Muscle of leg (tissue), 11 donors: ENCODE results near the gene COL18A1. TPM values are rescaled to one million over a fixed set of nuclear protein-coding genes. Genes with fewer than 3 reads are reported as not detected.
"Not testable (repeated sequence)": the region's sequence is repeated elsewhere in the genome, so short reads cannot be mapped to it uniquely, and the experiment has no call there.

ENCODE experiments used
- DNase-seq: peaks from one replicate; pipeline ENCODE4 v3.0.0; 2013
- H3K27ac ChIP-seq: one replicate; pipeline ENCODE4 v1.5.1; 2013; ENCODE audit warnings: mild to moderate bottlenecking, low read length, control low read depth
- H3K27me3 ChIP-seq: one replicate; pipeline ENCODE4 v1.6.1; 2013; ENCODE audit warnings: low read length; ENCODE audit not compliant: control insufficient read depth, insufficient read depth
- H3K36me3 ChIP-seq: one replicate; pipeline ENCODE4 v1.6.1; 2013; ENCODE audit warnings: low read length; ENCODE audit not compliant: control insufficient read depth, insufficient read depth
- H3K4me1 ChIP-seq: one replicate; pipeline ENCODE4 v1.6.1; 2013; ENCODE audit warnings: low read length; ENCODE audit not compliant: control insufficient read depth, insufficient read depth
- H3K4me3 ChIP-seq: one replicate; pipeline ENCODE4 v1.5.1; 2013; ENCODE audit warnings: low read length, control low read depth
- H3K9me3 ChIP-seq: replicated peaks from 2 replicates; pipeline ENCODE4 v1.6.1; 2013; ENCODE audit warnings: low read depth, low read length; ENCODE audit not compliant: control insufficient read depth
- WGBS: methylation state at CpG from one replicate; pipeline ENCODE4 v1.1.5; 2013; ENCODE audit warnings: missing lambda C conversion rate; ENCODE audit not compliant: insufficient coverage; 5-methylcytosine and 5-hydroxymethylcytosine counted together
- polyA plus RNA-seq, 8 donors: library from polyadenylated mRNA; unstranded; fragments of 120-200 nt; gene quantifications; one replicate each; pipeline versions ENCODE4 v1.2.1 to v1.2.3, GENCODE V29; 2013; ENCODE audit warnings: inconsistent platforms in 1 of 8, low replicate concordance in 1 of 8; ENCODE audit not compliant: insufficient read length in 8 of 8, insufficient read depth in 1 of 8
- total RNA-seq: library from RNA; stranded (reverse); fragments of 120-200 nt; gene quantifications from one replicate; pipeline ENCODE4 v1.2.4, GENCODE V29; 2013

COL18A1 gene
- total and polyA plus RNA-seq, 9 donors, result 58.4 to 141 (median 95.6) TPM

- H3K27ac ChIP-seq, result no peak overlapping the region
- no peak for DNase-seq
- WGBS, result 75% methylated on average over 24 of the region's 26 CpGs
- no peaks in the 10 kb centered on the region for H3K9me3 ChIP-seq
- H3K4me1 ChIP-seq, result peaks cover 10% of the 10 kb centered on the region
- no peak overlapping the region for H3K4me3 ChIP-seq
- no peaks in the 10 kb centered on the region for H3K36me3 ChIP-seq
- peaks cover 7% of the 10 kb centered on the region for H3K27me3 ChIP-seq
Observed at GRCh38 chr21:45558044-45558721, 153.2 kb downstream of the COL18A1 start.

DNA sequence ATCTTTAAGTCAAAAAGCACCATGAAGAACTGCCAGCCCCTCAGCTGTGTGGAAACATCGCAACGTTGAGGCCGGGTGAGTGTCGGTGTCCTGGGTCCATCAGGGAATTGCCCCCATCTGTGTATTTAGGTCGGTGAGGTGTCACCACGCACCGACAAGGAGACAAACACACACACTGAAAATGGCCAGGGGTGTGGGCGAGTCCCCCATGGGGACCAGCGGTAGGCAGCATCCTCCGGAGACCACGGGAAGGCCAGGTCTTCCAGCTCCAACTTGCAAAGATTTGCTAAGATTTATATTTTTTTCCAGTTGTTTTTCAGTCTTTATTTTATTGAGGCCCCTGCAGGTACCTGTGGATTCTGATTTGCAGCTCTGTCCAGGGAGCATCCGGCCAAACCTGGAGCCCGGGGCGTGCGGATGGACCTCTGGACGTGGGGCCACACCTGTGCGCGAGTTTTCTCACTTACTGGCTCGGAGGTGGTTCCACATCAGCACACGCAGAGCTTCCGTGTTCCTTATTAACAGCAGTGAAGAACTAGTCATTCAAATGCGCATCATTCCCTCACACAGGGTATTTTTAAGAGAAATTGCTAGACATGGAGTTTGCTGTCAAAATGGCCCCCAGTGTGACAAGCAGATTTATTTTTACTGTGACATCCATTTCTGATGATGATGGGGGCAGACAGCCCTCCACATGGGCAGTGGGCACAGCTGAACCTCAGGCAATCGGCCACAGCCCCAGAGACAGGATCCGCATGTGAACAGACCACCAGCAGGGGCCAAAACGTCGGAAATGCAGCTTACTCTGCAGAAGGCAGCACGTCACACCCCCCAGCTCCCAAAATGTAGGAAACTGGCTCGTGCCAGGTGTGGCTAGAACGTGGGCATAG is 154.5 kb downstream of the COL18A1 start:
- 87% methylated on average over 23 of the region's 29 CpGs for WGBS
- H3K27ac ChIP-seq, result no peak overlapping the region
- no peak for DNase-seq
- peaks cover 8% of the 10 kb centered on the region for H3K4me1 ChIP-seq
- no peaks in the 10 kb centered on the region for H3K36me3 ChIP-seq
- H3K4me3 ChIP-seq, result no peak overlapping the region
- no peaks in the 10 kb centered on the region for H3K9me3 ChIP-seq
- H3K27me3 ChIP-seq, result peaks cover 7% of the 10 kb centered on the region

DNA sequence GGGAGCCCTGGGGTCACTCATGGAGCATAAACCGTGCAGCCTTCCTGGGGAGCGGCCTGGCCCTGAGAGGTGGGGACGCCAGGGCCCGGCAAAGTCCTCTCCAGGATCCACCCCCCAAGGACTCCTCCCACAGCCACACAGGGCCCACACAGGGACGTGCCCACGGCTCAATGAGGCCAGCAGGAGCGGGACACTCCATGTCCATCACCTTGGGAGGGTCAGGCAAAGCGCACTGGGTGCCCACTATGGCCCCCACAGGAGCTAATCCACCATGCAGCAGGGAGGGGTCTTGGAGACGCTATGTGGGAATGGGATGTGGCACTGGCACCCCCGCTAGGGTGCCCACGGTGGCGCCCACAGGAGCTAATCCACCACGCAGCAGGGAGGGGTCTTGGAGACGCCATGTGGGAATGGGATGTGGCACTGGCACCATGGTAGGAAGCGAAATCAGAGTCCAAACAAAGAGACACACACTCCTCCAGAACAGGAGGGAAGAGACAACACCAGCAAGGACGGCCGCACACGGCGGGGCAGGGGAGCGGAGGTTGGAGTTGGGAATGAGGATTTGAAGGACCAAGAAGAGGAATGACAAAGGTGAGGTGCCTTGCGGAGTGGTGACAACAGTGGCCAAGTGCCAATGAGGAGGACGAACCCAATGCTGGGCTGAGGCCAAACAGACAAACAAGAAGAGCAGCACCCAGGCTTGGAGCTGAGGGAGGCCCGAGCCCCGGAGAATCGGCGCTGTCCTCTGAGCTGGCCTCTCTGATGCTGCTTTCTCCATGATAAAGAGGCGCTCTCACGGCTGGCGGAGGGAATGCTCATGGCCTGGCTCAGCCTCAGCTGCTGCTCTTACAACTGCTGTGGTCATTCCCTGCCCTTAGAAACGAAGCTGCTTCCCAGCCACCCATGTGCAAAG is 155.4 kb downstream of the COL18A1 start:
- H3K4me3 ChIP-seq, result no peak overlapping the region
- H3K27me3 ChIP-seq, result peaks cover 11% of the 10 kb centered on the region
- no peaks in the 10 kb centered on the region for H3K9me3 ChIP-seq
- 81% methylated on average over 25 of the region's 30 CpGs for WGBS
- no peak overlapping the region for H3K27ac ChIP-seq
- no peaks in the 10 kb centered on the region for H3K36me3 ChIP-seq
- DNase-seq, result no peak
- peaks cover 6% of the 10 kb centered on the region for H3K4me1 ChIP-seq

DNA sequence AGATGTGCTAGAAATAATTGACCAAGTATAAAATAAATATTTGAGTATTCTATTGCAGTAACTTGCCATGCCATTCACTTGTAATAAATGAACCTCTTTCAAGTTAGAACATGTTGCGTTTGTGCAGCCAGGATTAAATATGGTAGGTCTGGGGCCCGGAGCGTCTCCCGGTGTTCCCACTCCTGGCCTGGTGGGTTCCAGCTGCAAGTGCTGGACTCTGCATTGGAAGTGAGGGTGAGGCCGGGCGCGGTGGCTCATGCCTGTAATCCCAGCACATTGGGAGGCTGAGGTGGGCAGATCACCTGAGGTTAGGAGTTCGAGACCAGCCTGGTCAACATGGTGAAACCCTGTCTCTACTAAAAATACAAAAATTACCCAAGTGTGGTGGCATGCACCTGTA is 156.3 kb downstream of the COL18A1 start:
- H3K27me3 ChIP-seq, result peaks cover 11% of the 10 kb centered on the region
- 85% methylated on average over 6 of the region's 8 CpGs for WGBS
- not testable (repeated sequence) for H3K27ac ChIP-seq, H3K4me3 ChIP-seq, DNase-seq, H3K9me3 ChIP-seq, H3K36me3 ChIP-seq, H3K4me1 ChIP-seq

DNA sequence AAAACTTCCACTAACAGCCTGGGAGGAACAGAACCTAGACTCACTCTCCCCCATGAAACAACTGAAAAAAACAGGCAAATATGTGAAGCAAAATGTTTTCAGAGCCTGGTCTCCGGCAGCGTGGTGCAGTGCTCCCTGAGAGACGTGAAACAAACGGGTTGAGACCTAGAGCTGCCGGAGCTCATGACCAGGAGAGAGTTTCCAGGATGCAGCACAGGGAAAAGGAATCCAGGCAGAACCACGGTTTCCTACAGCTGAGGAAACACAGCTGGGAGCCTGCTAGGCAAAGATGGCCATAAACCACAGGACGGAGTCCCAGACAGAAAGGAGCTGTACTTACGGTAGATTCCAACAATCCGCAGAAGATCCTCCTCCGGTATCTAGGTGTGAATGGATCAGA is 157.4 kb downstream of the COL18A1 start:
- H3K4me1 ChIP-seq, result no peaks in the 10 kb centered on the region
- H3K27ac ChIP-seq, result no peak overlapping the region
- peaks cover 11% of the 10 kb centered on the region for H3K27me3 ChIP-seq
- no peak for DNase-seq
- H3K36me3 ChIP-seq, result no peaks in the 10 kb centered on the region
- H3K9me3 ChIP-seq, result no peaks in the 10 kb centered on the region
- WGBS, result 54% methylated on average over 10 of the region's 10 CpGs
- no peak overlapping the region for H3K4me3 ChIP-seq

- 57% methylated on average over 1 of the region's 6 CpGs for WGBS
Observed at GRCh38 chr21:45562965-45563364, 158.0 kb downstream of the COL18A1 start.

More at GRCh38 chr21:45562965-45563364, 158.0 kb downstream of the COL18A1 start:
- Histone ChIP-seq H3K4me1 (no peaks in the 10 kb centered on the region), H3K27me3 (peaks cover 15% of the 10 kb centered on the region), H3K27ac (no peak overlapping the region), H3K4me3 (no peak overlapping the region), H3K9me3 (no peaks in the 10 kb centered on the region), H3K36me3 (no peaks in the 10 kb centered on the region)
- DNase-seq, result no peak

Other genes with a start within 250 kb of the COL18A1 start
- 32.7 TPM for gene POFUT2, start 117.3 kb upstream of the COL18A1 start, total RNA-seq
- 10 to 100 TPM; 30.8 to 47.3 (median 38.5) TPM for gene POFUT2, start 117.3 kb upstream of the COL18A1 start, polyA plus RNA-seq
- gene SLC19A1, start 137.3 kb downstream of the COL18A1 start, total RNA-seq, result 3.2 TPM
- 10 to 100 TPM in 7 of 8 donors, 1 to 10 TPM in 1; 7.0 to 22.8 (median 12.9) TPM for gene SLC19A1, start 137.3 kb downstream of the COL18A1 start, polyA plus RNA-seq
- 0.93 TPM for gene PCBP3, start 238.6 kb downstream of the COL18A1 start, total RNA-seq
- 1 to 10 TPM in 6 of 8 donors, under 1 TPM in 2; 0.76 to 2.3 (median 1.4) TPM for gene PCBP3, start 238.6 kb downstream of the COL18A1 start, polyA plus RNA-seq